Activated CD8-positive, alpha-beta memory T cell treated with anti-CD3 and anti-CD28 coated beads, Interleukin-2, amount 50 U/mL, for 1 hour (primary cell): ENCODE results near the gene ISX.

Experiments
- DNase-seq: peaks from one replicate; pipeline ENCODE4 v3.0.0-alpha.2; 2020; ENCODE audit errors: extremely low read depth

The ISX gene

GRCh38 chr22:35051791-35052190 lies 14.2 kb upstream of the ISX start:
- DNase-seq = no peak

GRCh38 chr22:35053060-35053835 lies 12.7 kb upstream of the ISX start:
- no peak for DNase-seq

DNA sequence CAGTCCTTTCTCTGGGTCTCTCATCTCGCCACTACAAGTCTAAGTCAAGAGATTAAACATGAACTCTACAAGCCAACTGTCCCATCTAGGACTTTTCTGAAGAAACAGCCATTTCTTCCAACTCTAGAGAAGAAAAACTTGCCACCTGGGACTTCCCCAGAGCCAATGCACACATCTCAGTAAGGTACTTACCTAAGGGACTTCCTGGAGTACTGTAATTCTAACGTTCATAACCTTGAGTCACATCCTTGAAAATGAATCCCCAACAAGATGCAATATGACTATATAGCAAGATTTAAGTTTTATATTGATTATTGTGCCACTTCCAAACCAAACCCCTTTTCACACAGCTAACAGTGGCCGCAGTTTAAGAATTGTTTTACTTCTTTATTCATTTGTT lies 11.9 kb upstream of the ISX start:
- no peak for DNase-seq

DNA sequence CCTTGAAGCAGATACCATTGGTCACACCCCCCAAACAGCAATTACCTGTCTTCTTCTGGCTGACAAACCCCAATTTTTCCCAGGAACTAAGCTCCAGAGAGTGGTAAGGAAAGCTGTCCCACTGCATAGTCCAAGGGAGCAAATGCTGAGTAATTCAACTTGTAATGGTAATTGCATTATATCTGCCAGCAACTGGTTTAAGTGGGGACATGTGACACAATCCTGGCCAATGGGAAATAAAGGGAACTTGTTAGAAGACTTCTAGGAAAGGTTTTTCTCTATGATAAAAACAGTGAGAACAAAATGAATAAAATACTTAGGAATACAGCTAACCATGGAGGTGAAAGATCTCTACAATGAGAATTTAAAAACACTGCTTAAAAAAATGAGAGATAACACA lies 9.5 kb upstream of the ISX start:
- DNase-seq = no peak

DNA sequence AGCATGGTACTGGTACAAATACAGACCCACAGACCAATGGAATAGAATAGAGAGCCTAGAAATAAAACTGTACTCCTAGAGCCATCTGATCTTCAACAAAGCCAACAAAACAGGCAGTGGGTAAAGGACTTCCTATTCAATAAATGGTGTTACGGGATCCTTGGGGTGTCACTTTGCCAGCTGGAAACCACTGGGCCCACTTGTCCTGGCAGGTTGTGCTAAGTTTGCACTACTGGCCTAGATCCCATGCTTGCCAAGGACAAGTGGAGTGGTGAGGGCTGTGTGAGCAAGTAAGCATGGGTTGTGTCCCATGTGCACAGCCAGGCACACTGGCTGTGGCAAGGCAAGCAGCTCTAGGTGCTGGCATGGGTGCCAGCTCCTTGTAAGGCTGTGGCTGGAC lies 8.8 kb upstream of the ISX start:
- DNase-seq = no peak

DNA sequence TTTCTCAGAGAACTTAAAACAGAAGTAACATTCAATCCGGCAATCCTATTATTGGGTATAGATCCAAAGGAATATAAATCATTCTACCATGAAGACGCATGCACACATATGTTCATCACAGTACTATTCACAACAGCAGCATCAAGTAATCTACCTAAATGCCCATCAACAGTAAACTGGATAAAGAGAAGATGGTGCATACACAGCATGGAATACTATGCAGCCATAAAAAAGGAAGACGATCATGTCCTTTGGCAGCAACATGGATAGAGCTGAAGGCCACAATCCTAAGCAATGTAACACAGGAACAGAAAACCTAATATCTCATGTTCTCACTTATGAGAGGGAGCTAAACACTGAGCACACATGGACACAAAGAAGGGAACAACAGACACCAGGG lies 6.3 kb upstream of the ISX start:
- DNase-seq = no peak

GRCh38 chr22:35064664-35065063 lies 1.3 kb upstream of the ISX start:
- DNase-seq = no peak

DNA sequence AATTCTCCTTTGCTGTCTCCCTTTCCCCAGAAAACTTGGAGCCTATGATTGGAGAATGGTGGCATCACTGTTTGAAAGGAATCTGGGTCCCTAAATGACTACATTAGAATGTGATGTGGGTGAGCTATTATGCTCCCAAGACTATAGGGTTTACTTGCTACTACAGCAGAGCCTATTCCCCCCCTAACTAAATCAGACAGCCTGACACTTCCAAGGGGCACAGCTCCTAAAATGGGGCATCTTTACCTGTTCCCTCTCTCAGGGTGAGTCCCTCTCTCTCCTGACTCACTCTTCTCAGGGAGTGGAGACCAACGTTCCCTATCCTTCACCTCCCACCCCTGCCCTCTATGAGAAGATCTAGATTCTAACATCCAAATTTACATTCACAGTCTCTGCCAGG lies 775 bp upstream of the ISX start:
- no peak for DNase-seq

- DNase-seq = no peak
Observed at GRCh38 chr22:35066768-35067167, 810 bp downstream of the ISX start.

- DNase-seq = no peak
Observed at GRCh38 chr22:35069541-35069940, 3.6 kb downstream of the ISX start.

- no peak for DNase-seq
Observed at GRCh38 chr22:35070451-35071093, 4.6 kb downstream of the ISX start.

- DNase-seq = no peak
Observed at GRCh38 chr22:35071784-35072183, 5.8 kb downstream of the ISX start.

GRCh38 chr22:35072925-35073324 lies 7.0 kb downstream of the ISX start:
- DNase-seq = no peak

DNA sequence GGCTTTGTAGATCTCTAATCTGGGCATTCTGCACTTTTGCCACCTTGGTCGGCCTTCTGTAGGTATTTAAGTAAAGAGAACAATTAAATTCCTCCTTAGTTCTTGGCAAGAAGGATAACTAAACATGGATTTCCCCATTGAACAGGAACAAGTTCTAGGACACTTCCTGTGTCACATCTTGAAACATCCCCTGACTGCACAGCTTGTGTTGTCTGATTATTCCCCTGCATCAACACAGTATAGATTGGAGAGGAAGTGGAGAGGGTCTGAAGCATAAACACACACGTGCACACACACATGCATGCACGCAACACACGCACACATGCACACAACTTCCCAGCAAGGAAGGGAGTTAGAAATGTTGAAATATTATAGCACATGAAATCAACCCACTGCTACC lies 8.6 kb downstream of the ISX start:
- no peak for DNase-seq

DNA sequence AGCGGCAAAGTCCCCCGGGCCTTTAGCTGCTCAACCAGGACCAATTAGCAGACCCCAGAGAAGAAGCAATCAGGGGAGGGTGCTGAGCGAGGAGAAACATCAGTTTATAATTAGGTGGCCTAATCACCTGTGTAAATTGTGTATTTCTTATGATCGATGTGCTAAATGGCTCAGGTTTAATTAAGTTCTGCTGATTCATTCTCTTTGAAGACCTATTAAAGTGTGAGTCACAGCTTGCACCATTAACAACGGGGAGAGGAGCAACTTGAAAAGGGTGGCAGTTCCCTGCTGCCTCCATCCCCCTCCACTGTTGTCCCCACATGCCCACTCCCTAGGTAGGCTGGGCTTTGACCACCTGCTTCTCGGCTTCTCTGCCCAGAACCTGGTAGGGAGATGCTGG lies 10.7 kb downstream of the ISX start:
- no peak for DNase-seq

DNA sequence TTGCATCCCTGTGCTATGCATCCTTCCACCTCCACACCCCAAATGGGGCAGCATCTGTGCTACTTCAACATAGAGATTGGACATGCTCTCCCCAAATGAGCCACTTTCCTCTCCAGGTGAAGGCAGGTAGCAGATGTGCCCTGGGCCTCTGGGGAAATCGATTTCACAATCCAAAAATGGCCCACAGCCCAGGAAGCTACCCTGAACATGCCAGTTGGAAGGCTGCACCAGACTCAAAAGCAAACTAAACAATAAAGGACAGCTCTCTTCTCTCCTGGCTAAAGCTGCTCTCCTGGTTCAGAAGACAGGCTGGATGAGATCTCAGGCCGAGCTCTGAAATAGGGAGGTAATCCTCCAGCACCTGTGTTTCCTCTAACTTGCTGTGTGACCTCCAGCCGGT lies 19.7 kb downstream of the ISX start:
- no peak for DNase-seq

- DNase-seq = no peak
Observed at GRCh38 chr22:35089139-35089538, 23.2 kb downstream of the ISX start.

DNA sequence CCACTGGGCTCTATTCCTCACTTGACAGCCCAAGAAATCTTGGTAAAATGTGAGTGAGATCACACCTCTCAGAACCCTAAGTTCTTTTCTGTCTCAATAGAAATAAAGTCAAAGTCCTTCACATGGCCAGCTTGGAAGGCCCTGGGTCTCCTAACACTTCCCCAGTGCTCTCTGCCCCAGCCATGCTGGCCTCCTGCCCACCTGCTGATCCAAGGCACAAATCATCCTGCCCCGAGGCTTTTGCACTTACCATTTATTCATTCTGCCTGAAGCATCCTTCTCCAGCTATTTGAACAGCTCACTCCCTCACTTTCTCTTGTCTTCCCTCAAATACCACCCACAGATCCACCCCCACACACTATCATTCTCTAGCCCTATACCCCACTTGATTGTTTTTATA lies 26.4 kb downstream of the ISX start:
- DNase-seq = no peak

DNA sequence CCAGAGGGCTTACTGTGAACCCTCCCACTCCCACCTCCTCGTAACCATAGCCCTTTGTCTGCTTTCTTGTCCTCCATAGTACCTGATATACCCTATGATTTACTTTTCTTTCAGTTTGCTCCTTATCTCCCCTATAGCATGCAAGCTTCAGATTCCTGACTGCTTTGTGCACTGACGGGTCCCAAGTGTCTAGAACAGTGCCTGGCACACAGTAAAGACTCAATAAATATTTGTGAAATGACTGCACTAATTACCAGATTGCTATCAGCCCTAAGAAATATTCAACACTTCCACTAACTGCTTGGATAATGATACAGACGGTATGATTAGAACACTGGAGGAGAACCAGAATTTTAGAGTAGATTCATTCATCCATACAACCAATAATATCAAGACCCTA lies 33.0 kb downstream of the ISX start:
- DNase-seq = no peak

DNA sequence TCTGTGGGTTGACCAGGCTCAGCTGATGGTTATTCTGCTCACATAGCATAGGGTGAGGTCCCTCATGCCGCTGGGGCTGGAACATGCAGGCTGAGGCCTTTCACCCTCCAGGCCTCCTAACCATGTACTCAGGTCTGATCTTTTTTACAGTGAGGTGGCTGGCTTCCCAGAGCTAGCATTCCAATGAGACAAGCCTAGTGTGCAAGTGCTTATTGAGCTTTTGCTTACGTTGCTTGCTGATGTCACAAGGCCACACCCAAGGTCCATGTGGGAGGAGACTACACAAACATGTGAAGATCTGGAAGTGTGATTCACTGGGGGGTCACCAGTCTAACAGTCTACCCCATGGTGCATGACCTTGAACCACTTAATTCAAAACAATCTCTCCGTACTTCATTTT lies 33.9 kb downstream of the ISX start:
- DNase-seq = no peak

DNA sequence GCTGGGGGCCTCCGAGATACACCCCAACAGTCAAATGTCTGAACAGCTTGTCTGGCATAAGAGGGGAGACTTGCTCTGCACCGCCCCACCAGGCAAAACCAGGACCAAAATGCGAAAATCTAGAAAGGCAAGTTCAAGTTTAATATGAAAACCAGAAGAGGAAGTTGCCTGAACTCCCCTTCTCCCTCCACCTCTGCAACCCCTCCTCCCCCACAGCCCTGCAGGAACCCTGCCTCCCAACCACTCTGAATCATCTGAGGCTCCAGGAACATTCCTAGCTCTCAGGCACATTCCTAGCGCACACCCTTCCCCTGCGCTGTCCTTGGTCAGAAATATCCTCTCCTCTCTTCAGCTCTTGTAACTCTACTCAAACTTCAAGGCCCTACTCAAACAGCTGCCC lies 36.7 kb downstream of the ISX start:
- no peak for DNase-seq

DNA sequence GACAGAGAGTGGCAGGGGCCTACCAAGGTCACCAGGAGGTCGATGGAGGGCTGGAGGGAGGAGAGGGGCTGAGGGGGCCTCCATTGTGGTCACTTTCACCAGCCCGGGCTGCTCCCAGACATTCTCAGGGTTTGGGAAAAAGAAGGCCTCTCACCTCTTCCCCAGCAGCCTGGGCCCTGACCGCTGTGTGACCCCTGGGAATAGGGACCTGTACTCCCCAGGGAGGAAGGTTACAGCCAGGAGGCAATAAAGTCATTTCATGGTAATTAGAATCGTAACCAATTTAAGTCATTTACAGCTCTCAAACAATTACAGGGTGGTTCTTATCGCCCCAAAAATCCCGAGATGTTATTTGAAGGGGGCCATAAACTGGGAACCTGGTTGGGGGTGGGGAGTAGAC lies 37.8 kb downstream of the ISX start:
- no peak for DNase-seq

- no peak for DNase-seq
Observed at GRCh38 chr22:35104491-35104890, 38.5 kb downstream of the ISX start.

DNA sequence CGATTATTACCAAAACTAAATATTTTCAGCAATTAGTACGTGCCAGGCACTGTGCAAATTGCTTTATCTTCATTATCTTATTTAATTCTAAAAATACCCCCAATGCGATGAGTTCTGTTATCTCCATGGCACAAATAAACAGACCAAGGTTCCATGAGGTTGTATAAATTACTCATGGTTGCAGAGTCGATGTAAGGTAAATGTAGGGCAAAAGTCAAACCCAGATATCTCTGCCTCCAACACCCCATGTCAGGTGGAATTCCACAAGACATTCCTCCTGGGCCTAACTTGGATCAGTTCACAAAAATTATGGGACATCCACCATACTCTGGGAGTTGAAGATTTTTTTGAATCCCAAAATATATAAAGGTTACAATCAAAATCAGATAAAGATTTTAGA lies 43.7 kb downstream of the ISX start:
- no peak for DNase-seq
